Measurements from ENCODE around the gene MAML2. TPM values are rescaled to one million over a fixed set of nuclear protein-coding genes. Genes with fewer than 3 reads are reported as not detected.
A peak's percentile ranks its signal among the peaks of the same experiment; 100 is the strongest.

Gene MAML2
- polyA plus RNA-seq, 3 donors, result 30.1 to 32.2 (median 32.0) TPM

- no peak for DNase-seq (ENCODE audit: extremely low read depth in 1 of 11, low read depth in 9 of 11, low spot score in 4 of 11)
Measured at GRCh38 chr11:96205460-96205809, 137.6 kb downstream of the MAML2 start.

- no peak for DNase-seq (ENCODE audit: extremely low read depth in 1 of 11, low read depth in 9 of 11, low spot score in 4 of 11)
Measured at GRCh38 chr11:96204721-96205459, 138.1 kb downstream of the MAML2 start.

- DNase-seq (ENCODE audit: extremely low read depth in 1 of 11, low read depth in 9 of 11, low spot score in 4 of 11), result no peak
Measured at GRCh38 chr11:96204366-96204659, 138.7 kb downstream of the MAML2 start.

GRCh38 chr11:96203567-96204365, 139.2 kb downstream of the MAML2 start:
- no peak for DNase-seq (ENCODE audit: extremely low read depth in 1 of 11, low read depth in 9 of 11, low spot score in 4 of 11)

- no peak for DNase-seq (ENCODE audit: extremely low read depth in 1 of 11, low read depth in 9 of 11, low spot score in 4 of 11)
Measured at GRCh38 chr11:96200243-96200642, 142.8 kb downstream of the MAML2 start.

- DNase-seq (ENCODE audit: extremely low read depth in 1 of 11, low read depth in 9 of 11, low spot score in 4 of 11), result no peak
Measured at GRCh38 chr11:96199563-96200025, 143.4 kb downstream of the MAML2 start.

- no peak for DNase-seq (ENCODE audit: extremely low read depth in 1 of 11, low read depth in 9 of 11, low spot score in 4 of 11)
Measured at GRCh38 chr11:96197801-96198701, 144.9 kb downstream of the MAML2 start.

- DNase-seq (ENCODE audit: extremely low read depth in 1 of 11, low read depth in 9 of 11, low spot score in 4 of 11), result peak in 1 of 11 donors; percentile 67
Measured at GRCh38 chr11:96197103-96197502, 145.9 kb downstream of the MAML2 start.

GRCh38 chr11:96196181-96196662, 146.8 kb downstream of the MAML2 start:
- no peak for DNase-seq (ENCODE audit: extremely low read depth in 1 of 11, low read depth in 9 of 11, low spot score in 4 of 11)

GRCh38 chr11:96195671-96196070, 147.3 kb downstream of the MAML2 start:
- no peak for DNase-seq (ENCODE audit: extremely low read depth in 1 of 11, low read depth in 9 of 11, low spot score in 4 of 11)

GRCh38 chr11:96194581-96195374, 148.2 kb downstream of the MAML2 start:
- no peak for DNase-seq (ENCODE audit: extremely low read depth in 1 of 11, low read depth in 9 of 11, low spot score in 4 of 11)

GRCh38 chr11:96193745-96194443, 149.1 kb downstream of the MAML2 start:
- DNase-seq (ENCODE audit: extremely low read depth in 1 of 11, low read depth in 9 of 11, low spot score in 4 of 11), result no peak

GRCh38 chr11:96191752-96192151, 151.2 kb downstream of the MAML2 start:
- no peak for DNase-seq (ENCODE audit: extremely low read depth in 1 of 11, low read depth in 9 of 11, low spot score in 4 of 11)

GRCh38 chr11:96189351-96189750, 153.6 kb downstream of the MAML2 start:
- no peak for DNase-seq (ENCODE audit: extremely low read depth in 1 of 11, low read depth in 9 of 11, low spot score in 4 of 11)

- DNase-seq (ENCODE audit: extremely low read depth in 1 of 11, low read depth in 9 of 11, low spot score in 4 of 11), result no peak
Measured at GRCh38 chr11:96188243-96189006, 154.6 kb downstream of the MAML2 start.

- DNase-seq (ENCODE audit: extremely low read depth in 1 of 11, low read depth in 9 of 11, low spot score in 4 of 11), result no peak
Measured at GRCh38 chr11:96187822-96188221, 155.2 kb downstream of the MAML2 start.

- no peak for DNase-seq (ENCODE audit: extremely low read depth in 1 of 11, low read depth in 9 of 11, low spot score in 4 of 11)
Measured at GRCh38 chr11:96186806-96187205, 156.2 kb downstream of the MAML2 start.

Measured in renal cortex interstitium (tissue), 11 donors.